Measurements from ENCODE around the gene PSMD9.

- no peak for TF ChIP-seq CTCF (IDR thresholded peaks at IDR 0.05; ENCODE audit: insufficient read depth, low read length, poor library complexity, severe bottlenecking)
- TF ChIP-seq EZH2phosphoT487 (conservative IDR thresholded peaks at IDR 0.05; ENCODE audit: low read length): no peak
Observed at GRCh38 chr12:121874071-121874470, 14.5 kb upstream of the PSMD9 start.

Measured in SU-DHL-6 (cell line).